ENCODE data around the gene C9. TPM values are rescaled to one million over a fixed set of nuclear protein-coding genes. Genes with fewer than 3 reads are reported as not detected.

The C9 gene
- polyA plus RNA-seq, 1 donor from 2014 or later = not detected

DNA sequence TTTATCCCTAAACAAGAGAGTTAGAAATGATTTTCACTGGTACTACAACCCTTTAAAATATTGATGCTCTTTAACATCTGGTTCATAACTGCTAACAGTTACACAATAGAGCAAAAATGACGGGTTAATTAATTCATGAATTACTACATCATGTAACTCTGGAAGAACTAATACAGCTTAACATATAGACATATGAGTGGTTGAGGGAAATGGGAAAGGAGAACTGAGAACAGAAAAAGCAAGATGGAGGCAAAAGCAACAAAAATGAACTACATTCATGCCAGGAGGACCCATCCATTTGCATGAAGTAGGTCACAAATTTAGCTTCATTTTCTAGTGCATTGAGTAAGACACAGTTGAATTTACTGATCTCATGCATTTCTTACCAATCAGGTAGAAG, 61.8 kb downstream of the C9 start:
- Histone ChIP-seq H3K4me3 (ENCODE audit: low read length) (no peak overlapping the region), H3K4me2 (ENCODE audit: low read length) (no peak overlapping the region), H3K36me3 (ENCODE audit: insufficient read depth, low read length) (no peaks in the 10 kb centered on the region), H3K27ac (ENCODE audit: low read length) (no peak overlapping the region), H3F3A (ENCODE audit: insufficient read depth, low read length, poor library complexity, severe bottlenecking) (no peaks in the 10 kb centered on the region), H4K20me1 (ENCODE audit: insufficient read depth) (no peaks in the 10 kb centered on the region), H3K27me3 (ENCODE audit: insufficient read depth, low read depth, low read length) (no peaks in the 10 kb centered on the region), H3K9me3 (ENCODE audit: low read length) (no peaks in the 10 kb centered on the region), H3K9ac (ENCODE audit: low read length) (no peak overlapping the region), H3K9me2 (ENCODE audit: insufficient read depth, low read length) (no peaks in the 10 kb centered on the region), H2AFZ (ENCODE audit: low read depth, low read length) (no peak overlapping the region), H3K79me2 (replicated peaks; ENCODE audit: insufficient read depth, low read length) (no peaks in the 10 kb centered on the region)
- no peak for TF ChIP-seq TAF1 (IDR thresholded peaks at IDR 0.05; ENCODE audit: low read depth)
- TF ChIP-seq REST (IDR thresholded peaks at IDR 0.05; ENCODE audit: borderline replicate concordance) = no peak
- no peak for TF ChIP-seq RAD21 (conservative IDR thresholded peaks at IDR 0.05)
- TF ChIP-seq CTCF (IDR thresholded peaks at IDR 0.05; ENCODE audit: poor library complexity, severe bottlenecking) = no peak
- TF ChIP-seq EP300 (conservative IDR thresholded peaks at IDR 0.05; ENCODE audit: poor library complexity, severe bottlenecking) = no peak
- no peak for TF ChIP-seq EZH2 (IDR thresholded peaks at IDR 0.05; ENCODE audit: borderline replicate concordance, insufficient read depth, low read length, poor library complexity, severe bottlenecking)
- TF ChIP-seq MXI1 (conservative IDR thresholded peaks at IDR 0.05; ENCODE audit: poor library complexity, severe bottlenecking) = no peak
- TF ChIP-seq SMC3 (conservative IDR thresholded peaks at IDR 0.05; ENCODE audit: poor library complexity) = no peak
- TF ChIP-seq POLR2AphosphoS5 (IDR thresholded peaks at IDR 0.05) = no peak

DNA sequence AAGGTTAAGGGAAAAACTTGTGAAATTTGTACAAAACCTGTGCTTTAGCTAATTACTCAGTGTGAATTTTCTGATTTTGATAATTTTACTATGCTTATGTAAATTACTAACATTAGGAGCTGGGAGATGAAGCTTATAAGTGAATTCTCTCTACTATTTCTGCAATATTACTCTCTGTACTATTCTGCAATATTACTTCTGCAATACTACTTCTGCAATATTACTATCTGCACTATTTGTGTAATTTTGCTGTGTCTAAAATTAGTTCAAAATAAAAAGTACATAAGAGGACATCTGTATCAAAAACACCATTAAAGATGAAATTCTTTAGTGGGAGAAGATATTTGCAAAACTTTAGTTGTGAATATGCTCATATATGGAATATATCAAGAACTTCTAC, 62.9 kb downstream of the C9 start:
- TF ChIP-seq CTCF (IDR thresholded peaks at IDR 0.05; ENCODE audit: poor library complexity, severe bottlenecking) (no peak), RAD21 (conservative IDR thresholded peaks at IDR 0.05) (no peak), EP300 (conservative IDR thresholded peaks at IDR 0.05; ENCODE audit: poor library complexity, severe bottlenecking) (no peak), TAF1 (IDR thresholded peaks at IDR 0.05; ENCODE audit: low read depth) (no peak), SMC3 (conservative IDR thresholded peaks at IDR 0.05; ENCODE audit: poor library complexity) (no peak), POLR2AphosphoS5 (IDR thresholded peaks at IDR 0.05) (no peak), MXI1 (conservative IDR thresholded peaks at IDR 0.05; ENCODE audit: poor library complexity, severe bottlenecking) (no peak), EZH2 (IDR thresholded peaks at IDR 0.05; ENCODE audit: borderline replicate concordance, insufficient read depth, low read length, poor library complexity, severe bottlenecking) (no peak), REST (IDR thresholded peaks at IDR 0.05; ENCODE audit: borderline replicate concordance) (no peak)
- no peaks in the 10 kb centered on the region for H3K27me3 ChIP-seq (ENCODE audit: insufficient read depth, low read depth, low read length)
- no peak overlapping the region for H3K4me2 ChIP-seq (ENCODE audit: low read length)

More for the DNA sequence above, 62.9 kb downstream of the C9 start:
- Histone ChIP-seq H3K36me3 (ENCODE audit: insufficient read depth, low read length) (no peaks in the 10 kb centered on the region), H3K4me3 (ENCODE audit: low read length) (no peak overlapping the region), H2AFZ (ENCODE audit: low read depth, low read length) (no peak overlapping the region), H4K20me1 (ENCODE audit: insufficient read depth) (no peaks in the 10 kb centered on the region), H3K9me3 (ENCODE audit: low read length) (no peaks in the 10 kb centered on the region), H3K27ac (ENCODE audit: low read length) (no peak overlapping the region), H3K79me2 (replicated peaks; ENCODE audit: insufficient read depth, low read length) (no peaks in the 10 kb centered on the region), H3F3A (ENCODE audit: insufficient read depth, low read length, poor library complexity, severe bottlenecking) (no peaks in the 10 kb centered on the region), H3K9me2 (ENCODE audit: insufficient read depth, low read length) (no peaks in the 10 kb centered on the region), H3K9ac (ENCODE audit: low read length) (no peak overlapping the region)

Data from neural cell (in vitro differentiated cells).